NCI-H2196 treated with DMSO at 0.1 percent for 48 hours (cell line): ENCODE measurements around the gene KCNJ4.
"Not testable (repeated sequence)": the region's sequence is repeated elsewhere in the genome, so short reads cannot be mapped to it uniquely, and the experiment has no call there.

ENCODE experiments used
- DNase-seq: peaks from one replicate; lab custom pipeline; 2025; ENCODE audit not compliant: unreplicated experiment; lab: John Stamatoyannopoulos, UW

KCNJ4 gene

GRCh38 chr22:38471237-38471636 lies 16.2 kb upstream of the KCNJ4 start:
- no peak for DNase-seq

DNA sequence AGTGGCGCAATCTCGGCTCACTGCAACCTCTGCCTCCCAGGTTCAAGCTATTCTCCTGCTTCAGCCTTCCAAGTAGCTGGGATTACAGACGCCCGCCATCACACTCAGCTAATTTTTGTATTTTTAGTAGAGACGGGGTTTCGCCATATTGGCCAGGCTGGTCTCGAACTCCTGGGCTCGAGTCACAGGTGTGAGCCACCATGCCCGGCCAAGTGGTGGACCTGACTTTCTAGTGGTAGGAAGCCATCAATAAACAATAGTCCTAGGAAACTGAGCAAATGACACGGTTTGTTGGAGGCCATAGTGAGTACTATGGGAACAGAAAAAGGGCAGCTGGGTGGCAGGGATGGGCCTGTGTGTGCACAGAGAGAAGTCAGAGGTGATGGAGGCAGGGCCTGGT lies 15.2 kb upstream of the KCNJ4 start:
- DNase-seq, result not testable (repeated sequence)

DNA sequence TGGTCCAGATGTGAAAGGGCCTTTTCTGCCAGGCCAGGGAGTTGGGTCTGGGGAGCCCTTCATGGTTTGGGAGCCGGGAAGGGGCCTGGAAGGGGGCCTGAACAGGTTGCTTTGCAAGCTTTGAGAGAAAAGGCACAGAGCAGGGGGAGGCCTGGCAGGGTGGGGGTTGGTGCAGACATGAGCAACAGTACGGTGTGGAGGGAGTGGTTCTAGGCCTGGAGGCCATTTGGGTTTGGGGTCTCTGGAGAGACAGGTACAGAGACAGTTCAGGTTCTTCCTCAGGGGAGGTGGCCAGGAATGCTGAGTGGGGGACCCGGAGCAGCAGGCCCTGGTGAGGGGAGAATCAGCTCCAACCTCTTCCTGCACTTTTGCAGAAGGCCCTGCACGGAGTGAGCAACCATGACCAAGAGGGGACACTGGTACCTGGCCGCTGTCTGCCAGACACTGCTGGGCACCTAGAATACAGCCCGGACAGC lies 14.3 kb upstream of the KCNJ4 start:
- DNase-seq, result no peak

DNA sequence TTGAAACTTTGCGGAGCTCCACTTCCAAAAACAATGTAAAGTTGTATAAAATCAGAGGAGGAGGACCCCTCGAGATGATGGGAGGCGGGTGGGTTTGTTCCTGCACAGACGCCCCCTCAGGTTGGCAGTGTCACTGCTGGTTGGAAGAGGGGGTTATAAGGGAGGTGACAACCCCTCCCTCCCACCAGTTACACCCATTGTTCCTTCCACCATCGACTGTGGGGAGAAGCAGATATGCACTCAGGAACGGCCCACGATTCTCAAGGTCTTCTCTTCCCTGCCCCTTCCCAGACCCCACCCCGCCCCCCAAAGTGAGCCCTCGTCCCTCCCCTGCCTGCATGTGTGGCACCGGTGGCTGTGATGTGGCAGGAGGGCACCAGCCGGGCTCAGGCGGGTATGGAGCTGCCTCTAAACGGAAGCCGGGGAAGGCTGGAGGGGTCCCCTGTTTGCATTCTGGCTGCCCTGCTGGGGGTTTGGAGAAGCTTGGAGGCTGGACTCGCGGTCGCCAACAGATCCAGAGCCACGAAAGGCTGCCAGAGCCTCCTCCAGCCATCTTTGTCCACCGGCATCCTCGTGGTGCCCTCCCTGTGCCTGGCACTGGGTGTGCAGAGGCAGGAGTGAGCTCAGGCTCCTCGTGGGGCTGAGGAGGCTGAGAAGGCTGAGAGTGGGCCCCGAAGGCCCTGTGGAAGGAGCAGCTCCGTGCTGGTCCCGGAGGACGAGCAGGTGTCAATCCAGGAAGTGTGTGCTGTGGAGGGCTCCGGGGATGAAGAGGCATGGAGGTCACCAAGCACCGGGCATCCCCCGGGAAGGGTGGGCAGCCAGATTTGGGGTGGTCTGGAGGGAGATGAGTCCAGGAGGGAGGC lies 13.7 kb upstream of the KCNJ4 start:
- no peak for DNase-seq

GRCh38 chr22:38467904-38468442 lies 13.0 kb upstream of the KCNJ4 start, which contains the start of gene KDELR3:
TSS of gene KDELR3 (plus strand) at chr22:38468096. CDS start at chr22:38468234, 138 bp downstream.
- DNase-seq, result no peak

GRCh38 chr22:38467438-38467903 lies 12.5 kb upstream of the KCNJ4 start:
- DNase-seq, result no peak

GRCh38 chr22:38465673-38466490 lies 10.9 kb upstream of the KCNJ4 start:
- DNase-seq, result no peak

DNA sequence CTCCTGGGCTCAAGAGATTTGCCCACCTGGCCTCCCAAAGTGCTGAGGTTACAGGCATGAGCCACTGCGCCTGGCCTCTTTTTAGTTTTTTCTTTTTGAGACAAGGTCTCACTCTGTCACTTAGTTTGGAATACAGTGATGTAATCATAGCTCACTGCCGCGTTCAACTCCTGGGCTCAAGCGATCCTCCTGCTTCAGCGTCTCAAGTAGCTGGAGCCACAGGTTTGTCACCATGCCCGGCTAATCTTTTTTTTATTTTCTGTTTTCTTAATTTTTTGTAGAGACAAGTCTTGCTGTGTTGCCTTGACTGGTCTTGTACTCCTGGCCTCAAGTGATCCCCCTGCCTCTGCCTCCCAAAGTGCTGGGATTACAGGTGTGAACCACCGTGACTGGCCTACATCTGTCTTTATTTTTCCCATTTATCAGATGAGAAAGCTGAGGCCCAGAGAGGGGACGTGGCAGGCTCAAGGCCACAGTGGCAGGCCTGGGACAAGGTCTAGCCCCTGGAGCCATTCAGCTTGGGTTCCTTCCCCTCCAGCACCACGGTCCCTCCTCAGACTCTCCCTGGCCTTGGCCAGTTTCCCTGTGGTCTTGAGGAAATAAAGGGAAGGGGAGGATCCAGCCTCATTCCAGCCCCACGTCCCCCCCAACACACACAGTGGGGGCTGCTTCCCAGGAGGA lies 10.1 kb upstream of the KCNJ4 start:
- no peak for DNase-seq

DNA sequence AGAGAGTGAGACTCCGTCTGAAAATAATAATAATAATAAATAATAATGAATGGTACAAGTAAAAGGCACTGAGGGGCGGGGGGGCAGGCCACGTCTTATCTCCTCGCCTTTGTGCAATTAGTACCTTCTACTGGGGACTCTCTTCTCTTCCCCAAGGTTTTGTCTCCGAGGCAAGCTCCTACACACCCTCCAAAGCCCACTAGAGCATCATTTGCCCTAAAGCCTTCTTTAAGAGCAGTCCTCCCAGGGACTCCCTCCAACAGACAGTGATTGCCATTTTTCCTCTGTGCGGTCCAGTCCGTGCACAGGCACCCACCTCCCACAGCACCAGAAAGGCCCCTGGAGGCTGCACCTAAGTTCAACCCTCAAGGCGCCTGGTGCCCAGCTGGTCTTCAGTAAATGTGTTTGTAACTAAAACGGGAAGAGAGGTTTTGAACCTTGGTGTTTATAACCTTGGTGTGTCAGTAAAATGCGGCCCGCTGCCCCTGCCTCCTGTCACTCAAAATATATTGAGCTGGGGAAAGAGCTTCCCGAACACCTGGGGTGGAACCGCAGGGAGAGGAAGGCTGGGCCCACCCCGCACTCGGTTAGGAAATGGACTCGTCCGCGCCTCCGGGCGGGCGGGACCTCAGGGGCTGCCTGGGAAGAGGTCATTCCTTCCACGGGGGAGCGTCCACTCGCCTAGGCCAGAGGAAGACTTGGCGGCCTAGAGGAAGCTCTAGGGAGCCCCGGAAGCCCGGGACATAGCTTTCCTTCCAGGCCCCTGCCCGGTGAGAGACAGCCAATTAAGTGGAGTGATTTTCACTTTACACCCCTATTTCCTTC lies 8.2 kb upstream of the KCNJ4 start:
- DNase-seq, result no peak

DNA sequence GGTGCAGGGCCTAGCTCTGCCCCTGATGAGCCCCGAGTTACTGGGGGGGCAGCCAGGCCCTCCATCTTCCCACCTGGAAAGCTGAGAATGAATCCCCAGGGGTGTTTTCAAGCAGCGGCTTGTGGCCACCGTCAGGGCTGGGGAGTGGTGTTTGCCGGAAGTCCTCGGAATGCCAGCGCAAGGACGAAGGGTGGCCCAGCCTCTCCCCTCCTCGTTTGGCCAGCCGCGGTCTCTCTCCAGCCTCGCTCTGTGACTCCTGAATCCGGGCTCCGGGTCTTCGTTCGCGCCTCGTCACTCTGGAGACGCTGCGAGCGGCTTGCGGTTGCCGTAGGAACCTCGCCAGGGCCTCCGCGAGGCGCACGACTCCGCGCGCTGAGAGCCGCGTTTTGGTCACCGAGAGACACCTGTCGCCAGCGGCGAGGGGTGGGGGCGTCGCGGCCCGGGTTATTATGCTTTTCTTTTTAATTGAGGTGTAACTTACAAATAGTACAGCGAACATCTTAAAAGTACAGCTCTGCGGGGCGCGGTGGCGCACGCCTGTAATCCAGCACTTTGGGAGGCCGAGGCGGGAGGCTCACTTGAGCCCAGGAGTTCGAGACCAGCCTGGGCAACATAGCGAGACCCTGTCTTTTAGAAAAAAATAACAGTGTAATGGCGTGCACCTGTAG lies 6.5 kb upstream of the KCNJ4 start:
- peak; percentile 45 for DNase-seq

GRCh38 chr22:38461057-38461413 lies 6.0 kb upstream of the KCNJ4 start:
- no peak for DNase-seq

DNA sequence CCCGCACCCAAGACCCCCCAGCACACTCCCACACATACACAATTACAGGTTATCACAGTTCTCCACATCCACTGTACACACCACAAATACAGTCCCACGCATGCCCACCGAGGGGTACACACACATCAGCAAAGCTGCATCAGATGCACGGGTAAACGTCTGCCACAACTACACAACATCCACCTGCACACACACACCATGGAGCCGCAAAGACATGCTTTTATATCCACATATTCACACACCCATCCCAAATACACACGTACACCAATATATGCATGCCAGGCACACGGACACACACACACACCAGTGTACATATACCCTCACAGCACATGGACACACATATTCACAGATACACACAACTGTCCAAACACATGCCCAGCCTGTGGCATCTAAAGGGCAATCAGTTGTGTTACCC lies 5.4 kb upstream of the KCNJ4 start:
- DNase-seq, result no peak

GRCh38 chr22:38456841-38457699 lies 2.1 kb upstream of the KCNJ4 start:
- no peak for DNase-seq

DNA sequence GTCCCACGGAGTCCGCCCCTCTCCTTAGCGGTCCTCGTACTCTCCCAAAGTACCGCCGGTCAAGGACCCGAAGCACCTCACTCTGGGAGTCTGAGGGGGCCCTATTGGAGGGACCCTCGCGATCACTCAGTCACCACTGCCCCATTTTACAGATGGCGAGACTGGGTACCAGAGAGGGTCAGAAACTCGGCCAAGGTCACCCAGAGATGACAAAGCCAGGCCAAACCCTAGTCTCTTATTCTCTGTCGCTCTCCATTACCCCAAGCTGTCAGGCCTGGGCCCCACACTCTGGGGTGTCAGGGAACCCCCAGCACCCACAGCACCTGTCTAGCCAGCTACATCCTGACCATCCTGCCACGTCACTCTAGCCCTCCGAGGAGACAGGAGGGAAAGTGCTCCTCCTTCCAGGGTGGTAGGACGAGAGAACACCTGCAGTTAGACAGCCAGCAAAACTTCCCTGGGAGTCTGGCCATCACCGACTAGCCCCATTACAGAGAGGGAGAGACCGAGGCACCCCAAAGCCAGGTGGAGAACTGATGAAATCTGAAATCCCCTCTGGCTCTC lies 1.4 kb upstream of the KCNJ4 start:
- no peak for DNase-seq

DNA sequence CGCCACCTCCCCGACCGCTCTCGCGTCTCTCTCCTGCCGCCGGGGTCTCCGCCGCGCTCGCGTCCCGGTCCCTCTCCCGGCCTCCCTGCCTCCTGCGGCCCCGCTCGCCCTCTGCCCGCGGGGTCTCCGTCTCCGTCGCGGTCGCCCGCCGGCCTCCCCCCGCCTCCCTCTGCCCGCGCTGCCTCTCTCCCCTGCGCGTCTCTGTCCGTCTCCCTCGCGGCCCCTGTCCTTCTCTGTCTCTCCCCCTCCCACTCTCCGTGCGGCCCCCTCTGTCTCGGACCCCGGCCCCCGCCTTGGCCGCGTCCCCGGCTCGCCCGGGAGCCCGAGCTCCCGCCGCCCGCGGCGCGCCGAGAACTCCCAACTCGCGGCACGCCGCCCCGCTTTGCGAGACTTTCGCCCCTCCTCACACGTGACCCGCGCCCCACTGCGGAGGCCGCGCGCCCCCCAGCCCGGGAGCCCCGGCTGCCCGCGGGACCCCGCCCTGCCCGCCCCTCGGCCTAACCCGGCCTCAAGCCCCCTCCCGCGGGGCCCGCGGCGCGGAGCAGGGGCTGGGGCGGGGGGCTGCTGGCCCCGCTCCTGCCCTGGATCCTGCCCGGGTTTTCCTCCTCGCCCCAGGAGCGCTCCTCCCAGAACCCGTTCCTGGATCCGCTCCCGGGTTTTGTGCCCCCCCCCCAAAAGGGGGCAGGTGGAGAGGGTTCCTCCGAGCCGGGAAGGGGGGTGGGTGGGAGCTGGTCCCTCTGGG lies 702 bp upstream of the KCNJ4 start:
- DNase-seq, result peak; percentile 2

- DNase-seq, result no peak
Measured at GRCh38 chr22:38454353-38455075, 485 bp downstream of the KCNJ4 start.

DNA sequence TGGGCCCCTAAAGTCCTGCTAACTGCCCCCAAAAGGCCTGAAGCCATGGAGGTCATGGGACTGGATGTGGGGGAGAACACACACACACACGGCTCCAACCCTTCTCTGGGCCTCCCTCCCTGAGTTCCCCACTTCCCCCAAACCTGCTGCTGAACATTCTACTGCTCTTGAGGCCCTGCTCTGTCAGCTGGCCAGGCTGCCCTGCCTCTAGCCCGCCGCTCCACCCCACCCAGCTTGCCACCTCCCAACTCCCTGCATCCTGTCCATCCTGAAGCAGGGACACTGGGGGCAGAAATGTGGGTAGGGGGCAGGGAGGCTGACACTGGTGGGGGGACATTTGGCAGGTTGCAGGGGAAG lies 1.0 kb downstream of the KCNJ4 start:
- DNase-seq, result no peak
